Stimulated activated CD4-positive, alpha-beta T cell treated with anti-CD3 and anti-CD28 coated beads, Interleukin-15, amount 100 ng/mL, for 1 hour (primary cell): ENCODE results near the gene SLAMF7.

Experiments used
- DNase-seq, 2 donors: peaks; one replicate each; pipeline ENCODE4 v3.0.0-alpha.2; 2020; ENCODE audit warnings: low read depth in 1 of 2, low spot score in 1 of 2

SLAMF7 gene

DNA sequence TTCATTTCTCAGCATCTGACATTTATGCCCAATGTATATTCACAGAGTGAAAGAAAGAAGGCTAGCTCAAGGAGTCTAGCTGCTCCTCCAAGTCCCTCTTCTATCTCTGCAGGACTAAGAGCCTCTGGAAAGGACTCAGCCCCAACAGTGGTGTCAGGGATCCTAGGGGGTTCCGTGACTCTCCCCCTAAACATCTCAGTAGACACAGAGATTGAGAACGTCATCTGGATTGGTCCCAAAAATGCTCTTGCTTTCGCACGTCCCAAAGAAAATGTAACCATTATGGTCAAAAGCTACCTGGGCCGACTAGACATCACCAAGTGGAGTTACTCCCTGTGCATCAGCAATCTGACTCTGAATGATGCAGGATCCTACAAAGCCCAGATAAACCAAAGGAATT, 60.6 kb downstream of the SLAMF7 start:
- no peak for DNase-seq

DNA sequence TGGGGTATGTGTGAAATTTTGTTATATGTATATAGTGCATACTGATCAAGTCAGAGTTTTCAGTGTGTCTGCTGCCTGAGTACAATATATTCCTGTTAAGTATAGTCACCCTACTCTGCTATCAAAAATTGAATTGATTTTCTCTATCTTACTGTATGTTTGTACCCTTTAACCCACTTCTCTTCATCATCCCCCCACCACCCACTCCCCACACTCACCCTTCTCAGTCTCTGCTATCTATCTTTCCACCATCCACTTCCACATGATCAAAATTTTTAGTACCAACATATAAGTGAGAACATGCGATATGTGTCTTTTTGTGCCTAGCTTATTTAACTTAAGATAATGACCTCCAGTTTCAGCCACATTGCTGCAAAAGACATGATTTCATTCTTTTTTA, 61.1 kb downstream of the SLAMF7 start:
- DNase-seq, result no peak

DNA sequence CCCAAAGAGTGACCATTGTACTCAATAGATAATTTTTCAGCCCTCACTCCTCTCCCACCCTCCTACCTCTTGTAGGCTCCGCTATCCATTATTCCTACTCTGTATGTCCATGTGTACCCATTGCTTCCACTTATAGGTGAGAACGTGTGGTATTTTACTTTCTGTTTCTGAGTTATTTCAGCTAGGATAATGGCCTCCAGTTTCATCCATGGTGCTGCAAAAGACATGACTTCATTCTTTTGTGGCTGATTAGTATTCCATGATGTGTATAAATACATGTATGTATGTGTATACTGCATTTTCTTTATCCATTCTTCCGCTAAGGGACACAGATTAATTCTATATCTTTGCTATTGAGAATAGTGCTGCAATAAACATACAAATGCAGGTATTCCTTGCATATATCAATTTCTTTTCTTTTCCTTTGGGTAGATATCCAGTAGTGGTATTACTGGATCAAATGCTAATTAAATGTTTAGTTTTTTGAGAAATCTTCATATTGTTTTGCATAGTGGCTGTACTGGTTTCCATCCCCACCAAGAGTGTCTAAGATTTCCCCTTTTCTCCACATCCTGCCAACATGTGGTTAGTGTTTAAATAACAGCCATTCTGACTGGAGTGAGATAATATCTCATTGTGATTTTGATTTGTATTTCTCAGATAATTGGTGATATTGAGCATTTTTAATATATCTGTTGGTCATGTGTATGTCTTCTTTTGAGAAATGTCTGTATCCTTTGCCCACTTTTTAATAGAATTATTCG, 61.8 kb downstream of the SLAMF7 start:
- DNase-seq, result no peak

DNA sequence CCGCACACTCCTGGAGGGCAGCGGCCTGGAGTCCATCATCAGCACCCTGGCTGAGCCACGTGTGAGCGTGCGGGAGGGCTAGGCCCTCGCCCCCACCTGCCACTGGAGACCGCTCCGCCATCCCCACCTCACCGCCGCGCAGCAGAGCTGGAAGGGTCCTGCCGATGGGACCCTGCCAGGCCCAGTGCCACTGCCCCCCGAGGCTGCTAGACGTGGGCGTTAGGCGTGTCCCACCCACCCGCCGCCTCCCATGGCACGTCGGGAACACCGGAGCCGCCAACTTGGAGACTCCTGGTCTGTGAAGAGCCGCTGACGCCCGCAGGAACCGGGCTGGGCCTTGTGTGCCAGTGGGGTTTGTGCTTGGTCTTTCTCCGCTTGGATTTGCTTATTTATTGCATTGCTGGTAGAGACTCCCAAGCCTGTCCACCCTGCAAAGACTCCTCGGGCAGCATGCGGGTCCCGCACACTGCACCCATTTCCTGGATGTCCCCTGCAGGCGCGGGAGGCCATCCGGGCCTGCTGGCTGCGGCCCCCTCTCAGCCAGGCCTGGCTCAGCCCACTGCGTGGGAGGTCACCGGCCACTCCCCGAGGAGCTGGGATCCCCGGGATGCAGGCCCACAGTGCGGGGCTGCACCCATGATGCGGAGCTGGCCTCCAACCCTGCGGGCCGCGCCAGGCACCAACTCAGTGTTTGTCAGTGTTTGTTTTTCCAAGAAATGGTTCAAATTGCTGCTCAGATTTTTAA, 63.0 kb downstream of the SLAMF7 start:
- DNase-seq, result no peak
